CD14-positive monocyte (primary cell): ENCODE data around the gene SNIP1. TPM values are rescaled to one million over a fixed set of nuclear protein-coding genes. Genes with fewer than 3 reads are reported as not detected.
A peak's percentile ranks its signal among the peaks of the same experiment; 100 is the strongest.

Experiments used
- DNase-seq, 3 donors: peaks; one replicate each; pipeline ENCODE4 v3.0.0-alpha.2; 2011 to 2022
- H2AFZ ChIP-seq: 2 replicates; pipeline ENCODE4 v1.6.0; 2012; ENCODE audit warnings: mild to moderate bottlenecking, low read depth, low read length, inconsistent platforms; ENCODE audit not compliant: insufficient read depth, poor library complexity, severe bottlenecking
- H3K27ac ChIP-seq, 2 donors: 1 replicate in 1 of 2; 2 replicates in 1 of 2; pipeline ENCODE4 v1.5.1; 2012 to 2013; ENCODE audit warnings: low read length in 2 of 2, control low read depth in 1 of 2, inconsistent platforms in 1 of 2, low read depth in 1 of 2, mild to moderate bottlenecking in 1 of 2
- H3K27me3 ChIP-seq, 2 donors: one replicate each; pipeline versions ENCODE4 v1.6.0 to v1.6.1; 2011 to 2013; ENCODE audit warnings: low read length in 2 of 2; ENCODE audit not compliant: control insufficient read depth in 2 of 2, insufficient read depth in 2 of 2
- H3K36me3 ChIP-seq, 2 donors: replicated peaks in 1 of 2; 1 replicate in 1 of 2; 2 replicates in 1 of 2; pipeline versions ENCODE4 v1.5.1 to v1.6.1; 2012 to 2013; ENCODE audit warnings: low read length in 2 of 2, control low read depth in 1 of 2, inconsistent platforms in 1 of 2, mild to moderate bottlenecking in 1 of 2; ENCODE audit not compliant: insufficient read depth in 2 of 2, control insufficient read depth in 1 of 2
- H3K4me1 ChIP-seq, 2 donors: 1 replicate in 1 of 2; 2 replicates in 1 of 2; pipeline versions ENCODE4 v1.5.1 to v1.6.1; 2012 to 2013; ENCODE audit warnings: low read length in 2 of 2, control low read depth in 1 of 2, inconsistent platforms in 1 of 2, mild to moderate bottlenecking in 1 of 2, moderate library complexity in 1 of 2; ENCODE audit not compliant: insufficient read depth in 2 of 2, control insufficient read depth in 1 of 2
- H3K4me2 ChIP-seq: replicated peaks from 2 replicates; pipeline ENCODE3; 2012; ENCODE audit warnings: low read length, moderate library complexity, mild to moderate bottlenecking; ENCODE audit not compliant: poor library complexity, severe bottlenecking; ENCODE audit errors: extremely low read depth
- H3K4me3 ChIP-seq, 3 experiments: fragments of 200-600 bp in 1 of 3; sonication (generic) in 1 of 3; replicated peaks in 1 of 3; 1 replicate in 2 of 3; 2 replicates in 1 of 3; pipeline ENCODE4 v1.5.1; 2011 to 2013; ENCODE audit warnings: low read length in 3 of 3, mild to moderate bottlenecking in 3 of 3, control low read depth in 2 of 3, low read depth in 2 of 3, inconsistent platforms in 1 of 3, moderate library complexity in 1 of 3
- H3K79me2 ChIP-seq: 2 replicates; pipeline ENCODE4 v1.6.0; 2012; ENCODE audit warnings: mild to moderate bottlenecking, control low read depth, inconsistent platforms, low read length, moderate library complexity; ENCODE audit not compliant: insufficient read depth
- H3K9ac ChIP-seq: 2 replicates; pipeline ENCODE4 v1.6.0; 2017; ENCODE audit warnings: low read length, mild to moderate bottlenecking; ENCODE audit not compliant: insufficient read depth, poor library complexity, severe bottlenecking
- H3K9me3 ChIP-seq, 2 donors: replicated peaks in 1 of 2; 1 replicate in 1 of 2; 2 replicates in 1 of 2; pipeline versions ENCODE4 v1.5.1 to v1.6.1; 2012 to 2013; ENCODE audit warnings: low read length in 2 of 2, control low read depth in 1 of 2; ENCODE audit not compliant: control insufficient read depth in 1 of 2, insufficient read depth in 1 of 2
- H4K20me1 ChIP-seq: 2 replicates; pipeline ENCODE4 v1.6.0; 2012; ENCODE audit warnings: mild to moderate bottlenecking, low read length, control low read depth, moderate library complexity; ENCODE audit not compliant: insufficient read depth
- H3K27ac Mint-ChIP-seq, 7 donors: one replicate each; pipeline ENCODE4 v1.8.0; 2020; ENCODE audit warnings: mild to moderate bottlenecking in 7 of 7, mixed read lengths in 7 of 7, moderate library complexity in 6 of 7, inconsistent platforms in 2 of 7
- H3K27me3 Mint-ChIP-seq, 3 donors: one replicate each; pipeline ENCODE4 v1.8.0; 2021 to 2022; ENCODE audit warnings: low read depth in 3 of 3, mild to moderate bottlenecking in 3 of 3, mixed read lengths in 3 of 3, moderate library complexity in 3 of 3, inconsistent platforms in 1 of 3
- H3K36me3 Mint-ChIP-seq, 2 donors: one replicate each; pipeline ENCODE4 v1.8.0; 2020; ENCODE audit warnings: mixed read lengths in 2 of 2, inconsistent platforms in 1 of 2, mild to moderate bottlenecking in 1 of 2
- H3K4me1 Mint-ChIP-seq: one replicate; pipeline ENCODE4 v1.8.0; 2020; ENCODE audit warnings: mild to moderate bottlenecking, mixed read lengths
- H3K4me3 Mint-ChIP-seq, 2 donors: one replicate each; pipeline ENCODE4 v1.8.0; 2020; ENCODE audit warnings: mild to moderate bottlenecking in 2 of 2, mixed read lengths in 2 of 2, moderate library complexity in 1 of 2
- H3K9me3 Mint-ChIP-seq, 7 donors: one replicate each; pipeline ENCODE4 v1.8.0; 2020 to 2022; ENCODE audit warnings: mixed read lengths in 7 of 7, mild to moderate bottlenecking in 6 of 7, moderate library complexity in 6 of 7, inconsistent platforms in 2 of 7
- CTCF ChIP-seq: fragments of 200-600 bp; IDR thresholded peaks from one replicate; pipeline ENCODE4 v1.8.0; 2022; ENCODE audit warnings: antibody characterized with exemption, mild to moderate bottlenecking
- WGBS: methylation state at CpG from one replicate; pipeline ENCODE4 v1.1.5; 2013; ENCODE audit warnings: missing lambda C conversion rate; ENCODE audit not compliant: insufficient coverage; 5-methylcytosine and 5-hydroxymethylcytosine counted together
- intact Hi-C, 2 donors: fragments of 100-400 bp; cut with micrococcal nuclease; formaldehyde crosslinking; loops; one replicate each; pipeline versions ENCODE4 v1.15.0 to v1.15.1; 2023
- polyA plus RNA-seq, 3 donors: library from polyadenylated mRNA; depleted of rRNA in 1 of 3; unstranded in 2 of 3; stranded (reverse) in 1 of 3; fragments of 300-500 nt in 2 of 3; fragments of >200 nt in 1 of 3; fragmentation: Illumina TruSeq in 2 of 3; gene quantifications; 1 replicate in 2 of 3; 2 replicates in 1 of 3; pipeline ENCODE4 v1.2.3, GENCODE V29; 2012 to 2021

The SNIP1 gene
- polyA plus RNA-seq, 3 donors, result 1.6 to 6.8 (median 3.3) TPM

GRCh38 chr1:37517569-37517968, 36.5 kb downstream of the SNIP1 start:
- Histone ChIP-seq H3K79me2 (peaks cover 15% of the 10 kb centered on the region), H3K9ac (no peak overlapping the region), H3K27me3 (no peaks in the 10 kb centered on the region), H3K4me3 (no peak overlapping the region), H3K4me2 (no peak overlapping the region), H4K20me1 (peaks cover 6% of the 10 kb centered on the region), H3K36me3 (peaks cover 0 to 4% of the 10 kb centered on the region in 2 donors), H3K27ac (no peak overlapping the region), H3K4me1 (peaks cover 17 to 21% of the 10 kb centered on the region in 2 donors), H2AFZ (no peak overlapping the region), H3K9me3 (no peaks in the 10 kb centered on the region)
- Mint-ChIP-seq H3K4me1 (peaks cover 23% of the 10 kb centered on the region), H3K4me3 (no peak overlapping the region), H3K27me3 (peaks cover 1 to 2% (median 2%) of the 10 kb centered on the region in 3 donors), H3K9me3 (peaks cover 0 to 3% (median 0%) of the 10 kb centered on the region in 7 donors), H3K27ac (no peak overlapping the region), H3K36me3 (peaks cover 7 to 8% of the 10 kb centered on the region in 2 donors)
- WGBS, result 100% methylated on average over 1 of the region's 1 CpG
- TF ChIP-seq CTCF, result no peak
- intact Hi-C loops, result loop anchor here in 1 of 2 donors (2.0 kb wide), 1 partner anchor 165 kb away; no protein-coding TSS in a partner anchor
- no peak for DNase-seq

- Mint-ChIP-seq H3K36me3 (peaks cover 20 to 21% of the 10 kb centered on the region in 2 donors), H3K27ac (peak overlapping the region; percentile 94 to 99 (median 98)), H3K4me1 (peaks cover 23% of the 10 kb centered on the region), H3K9me3 (peaks cover 0 to 3% (median 0%) of the 10 kb centered on the region in 7 donors), H3K4me3 (peak overlapping the region; percentile 96 to 97), H3K27me3 (peaks cover 1 to 4% (median 2%) of the 10 kb centered on the region in 3 donors)
- 80% methylated on average over 8 of the region's 18 CpGs for WGBS
- H3K27ac ChIP-seq, result peak overlapping the region; percentile 95 to 96
- no peaks in the 10 kb centered on the region for H3K9me3 ChIP-seq
- intact Hi-C loops, result loop anchor here in 1 of 2 donors (2.0 kb wide), 1 partner anchor 167 kb away; no protein-coding TSS in a partner anchor
- H3K27me3 ChIP-seq, result no peaks in the 10 kb centered on the region
- H3K4me2 ChIP-seq, result peak overlapping the region; percentile 86
- H3K36me3 ChIP-seq, result peaks cover 13 to 21% of the 10 kb centered on the region in 2 donors
- DNase-seq, result no peak
- peak overlapping the region; percentile 80 for H3K9ac ChIP-seq
- H3K4me3 ChIP-seq, result peak overlapping the region; percentile 57 to 90 (median 83)
- H3K79me2 ChIP-seq, result peaks cover 22% of the 10 kb centered on the region
- TF ChIP-seq CTCF, result no peak
- H3K4me1 ChIP-seq, result peaks cover 17 to 21% of the 10 kb centered on the region in 2 donors
- peaks cover 6% of the 10 kb centered on the region for H4K20me1 ChIP-seq
- H2AFZ ChIP-seq, result peak overlapping the region; percentile 95
Observed at GRCh38 chr1:37515185-37516034, 38.7 kb downstream of the SNIP1 start.
